ENCODE data around the gene ZDHHC14. TPM values are rescaled to one million over a fixed set of nuclear protein-coding genes. Genes with fewer than 3 reads are reported as not detected.

Gene ZDHHC14
- total RNA-seq, 1 experiment from 2014 or later, result 3.2 TPM

- no TSS peak for BruUV-seq (replicated peaks)
- no peak overlapping the region for H3K4me3 Mint-ChIP-seq (ENCODE audit: unreplicated experiment)
Measured at GRCh38 chr6:157635388-157636244, 254.6 kb downstream of the ZDHHC14 start.

GRCh38 chr6:157637516-157637915 is 256.5 kb downstream of the ZDHHC14 start:
- CTCF ChIA-PET, result interaction anchor here (0.5 to 1.1 kb wide), 3 partner anchors 29 to 563 kb away, joined by 4 to 6 read pairs (median 4); no protein-coding TSS in a partner anchor

More at GRCh38 chr6:157635388-157636244, 254.6 kb downstream of the ZDHHC14 start:
- intact Hi-C loops (cut with micrococcal nuclease), result no loop called here
- ChIA-PET POLR2A (no interaction called here), CTCF (interaction anchor here (0.7 to 0.8 kb wide), 2 partner anchors 10 to 13 kb away, joined by 3 read pairs; no protein-coding TSS in a partner anchor)
- Mint-ChIP-seq H3K27me3 (ENCODE audit: insufficient read depth, unreplicated experiment) (no peaks in the 10 kb centered on the region), H3K9me3 (ENCODE audit: unreplicated experiment) (no peaks in the 10 kb centered on the region), H3K36me3 (ENCODE audit: insufficient read depth, unreplicated experiment) (no peaks in the 10 kb centered on the region), H3K4me1 (ENCODE audit: insufficient read depth, unreplicated experiment) (no peaks in the 10 kb centered on the region), H3K27ac (ENCODE audit: low read depth, unreplicated experiment) (no peak overlapping the region)
- no peak for DNase-seq (ENCODE audit: unreplicated experiment)
- TF ChIP-seq CTCF (IDR thresholded peaks at IDR 0.05; ENCODE audit: unreplicated experiment), result no peak

GRCh38 chr6:157637941-157638662 is 257.1 kb downstream of the ZDHHC14 start:
- no peak overlapping the region for H3K4me3 Mint-ChIP-seq (ENCODE audit: unreplicated experiment)
- BruUV-seq (replicated peaks), result no TSS peak

More at GRCh38 chr6:157637516-157637915, 256.5 kb downstream of the ZDHHC14 start:
- H3K9me3 Mint-ChIP-seq (ENCODE audit: unreplicated experiment), result no peaks in the 10 kb centered on the region
- no peaks in the 10 kb centered on the region for H3K36me3 Mint-ChIP-seq (ENCODE audit: insufficient read depth, unreplicated experiment)
- DNase-seq (ENCODE audit: unreplicated experiment), result no peak
- no peak overlapping the region for H3K4me3 Mint-ChIP-seq (ENCODE audit: unreplicated experiment)
- no peaks in the 10 kb centered on the region for H3K4me1 Mint-ChIP-seq (ENCODE audit: insufficient read depth, unreplicated experiment)
- no peaks in the 10 kb centered on the region for H3K27me3 Mint-ChIP-seq (ENCODE audit: insufficient read depth, unreplicated experiment)
- no peak for TF ChIP-seq CTCF (IDR thresholded peaks at IDR 0.05; ENCODE audit: unreplicated experiment)
- H3K27ac Mint-ChIP-seq (ENCODE audit: low read depth, unreplicated experiment), result no peak overlapping the region
- intact Hi-C loops (cut with micrococcal nuclease), result no loop called here
- no TSS peak for BruUV-seq (replicated peaks)
- POLR2A ChIA-PET, result interaction anchor here (0.6 kb wide), 1 partner anchor 321 kb away, joined by 3 read pairs; no protein-coding TSS in a partner anchor

More at GRCh38 chr6:157637941-157638662, 257.1 kb downstream of the ZDHHC14 start:
- no peak for TF ChIP-seq CTCF (IDR thresholded peaks at IDR 0.05; ENCODE audit: unreplicated experiment)
- Mint-ChIP-seq H3K27me3 (ENCODE audit: insufficient read depth, unreplicated experiment) (no peaks in the 10 kb centered on the region), H3K36me3 (ENCODE audit: insufficient read depth, unreplicated experiment) (no peaks in the 10 kb centered on the region), H3K9me3 (ENCODE audit: unreplicated experiment) (no peaks in the 10 kb centered on the region), H3K4me1 (ENCODE audit: insufficient read depth, unreplicated experiment) (no peaks in the 10 kb centered on the region), H3K27ac (ENCODE audit: low read depth, unreplicated experiment) (no peak overlapping the region)
- no peak for DNase-seq (ENCODE audit: unreplicated experiment)
- intact Hi-C loops (cut with micrococcal nuclease), result no loop called here
- POLR2A ChIA-PET, result interaction anchor here (0.6 kb wide), 1 partner anchor 321 kb away, joined by 3 read pairs; no protein-coding TSS in a partner anchor
- CTCF ChIA-PET, result interaction anchor here (1.1 kb wide), 1 partner anchor 29 kb away, joined by 6 read pairs; no protein-coding TSS in a partner anchor

All from MCF 10A (cell line).